ENCODE measurements around the gene ANO1. TPM values are rescaled to one million over a fixed set of nuclear protein-coding genes. Genes with fewer than 3 reads are reported as not detected.

Gene ANO1
- total RNA-seq, 1 donor from 2014 or later: 0.62 TPM

DNA sequence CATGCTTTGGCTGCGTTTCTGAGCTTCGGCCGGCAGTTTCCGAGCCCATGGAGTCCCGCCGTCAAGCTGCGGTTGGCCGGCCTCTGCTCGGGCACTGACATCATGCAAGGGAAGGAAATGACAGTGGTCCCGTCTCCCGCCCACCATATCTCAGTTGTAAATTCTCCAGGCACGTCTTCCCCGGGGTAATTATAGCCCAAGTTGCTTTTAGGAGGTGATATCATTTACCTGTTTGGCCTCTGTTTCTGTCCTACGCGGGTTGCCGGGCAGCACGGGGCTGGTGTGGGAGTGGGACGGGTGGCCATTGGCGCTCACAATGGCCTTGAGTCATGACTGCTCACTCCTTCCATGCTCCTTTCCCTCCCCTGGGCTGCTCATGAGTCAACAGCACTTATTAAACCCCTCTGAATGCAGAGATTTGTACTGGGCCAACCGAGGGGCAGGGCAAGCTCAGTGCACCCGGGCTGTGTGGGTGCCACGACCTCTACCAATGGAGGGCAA is 4.2 kb upstream of the ANO1 start:
- no peak for DNase-seq

- no peak for DNase-seq
Observed at GRCh38 chr11:70074746-70075145, 3.4 kb upstream of the ANO1 start.

DNA sequence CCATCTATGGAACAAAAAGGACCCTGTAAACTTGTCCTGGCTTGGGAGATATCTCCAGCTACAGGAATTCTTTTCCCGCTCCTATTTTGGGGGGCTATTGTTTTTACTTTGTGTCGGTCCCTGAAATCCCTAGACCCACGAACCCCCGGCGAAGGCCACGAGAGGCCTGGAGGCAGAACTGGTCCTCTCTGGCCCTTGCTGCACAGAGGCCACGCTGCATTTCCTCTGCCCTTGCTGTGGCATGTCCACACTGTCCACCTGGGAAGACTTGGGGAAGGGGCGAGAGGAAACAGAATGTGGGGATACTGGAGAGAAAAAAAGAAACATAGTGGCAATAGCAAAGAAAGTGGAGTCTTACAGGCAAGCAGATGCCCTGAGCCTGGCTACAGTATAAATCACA is 2.3 kb upstream of the ANO1 start:
- no peak for DNase-seq

GRCh38 chr11:70076461-70076931 is 1.6 kb upstream of the ANO1 start:
- no peak for DNase-seq

DNA sequence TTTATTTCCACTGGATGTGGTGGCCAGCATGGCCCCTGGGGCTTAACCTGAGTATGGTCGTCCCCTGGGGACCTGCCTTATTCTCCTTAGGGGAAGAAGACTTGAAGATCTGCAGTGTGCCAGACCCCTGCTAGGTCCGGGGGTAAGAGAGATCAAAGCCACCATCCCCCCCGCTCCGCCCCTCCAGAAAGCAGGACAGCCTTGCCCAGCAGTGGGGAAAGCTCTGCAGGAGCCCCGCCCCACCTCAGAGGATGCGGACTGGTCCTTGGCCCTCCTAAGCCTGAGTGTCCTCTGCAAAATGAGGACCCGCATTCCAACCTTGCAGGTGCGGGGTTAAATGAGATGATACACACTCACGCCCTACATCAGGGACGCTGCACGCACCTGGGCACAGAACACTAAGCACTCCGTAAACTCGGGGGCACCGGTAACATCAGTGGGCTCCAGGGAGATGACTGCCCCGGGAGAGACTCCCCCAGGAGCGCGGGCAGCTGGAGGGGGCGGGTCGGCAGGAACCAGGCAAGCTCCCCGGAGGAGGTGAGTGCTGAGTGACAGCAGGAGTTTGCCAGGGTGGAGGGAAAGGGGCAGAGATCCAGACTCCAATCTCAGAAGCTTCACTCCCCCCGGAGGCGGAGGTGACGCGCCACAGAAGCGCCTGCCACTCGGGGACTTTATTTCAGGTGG is 564 bp upstream of the ANO1 start:
- no peak for DNase-seq

- DNase-seq: no peak
Observed at GRCh38 chr11:70078781-70079616, 882 bp downstream of the ANO1 start.

DNA sequence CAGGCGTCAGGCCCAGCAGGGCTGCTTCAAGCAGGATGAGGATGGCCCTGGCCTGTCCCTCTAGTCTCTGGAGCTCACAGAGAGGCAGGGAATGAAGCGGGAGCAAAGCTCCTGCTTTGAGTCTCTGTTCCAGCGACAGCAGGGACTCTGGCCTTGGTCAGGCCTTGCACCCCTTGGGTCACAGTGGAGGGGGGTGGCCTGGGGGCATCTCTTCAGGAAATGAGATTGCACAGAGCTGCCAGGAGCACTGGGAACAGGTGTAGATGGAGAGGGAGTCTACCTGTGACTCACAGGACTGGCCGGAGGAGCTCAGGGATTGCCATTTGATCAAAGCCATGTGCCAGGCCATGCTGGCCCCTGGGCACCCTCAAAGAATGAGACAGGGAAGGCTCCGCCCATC is 1.6 kb downstream of the ANO1 start:
- no peak for DNase-seq

GRCh38 chr11:70080763-70081162 is 2.6 kb downstream of the ANO1 start:
- no peak for DNase-seq

- DNase-seq: no peak
Observed at GRCh38 chr11:70082829-70083228, 4.7 kb downstream of the ANO1 start.

- no peak for DNase-seq
Observed at GRCh38 chr11:70084046-70084984, 6.2 kb downstream of the ANO1 start.

DNA sequence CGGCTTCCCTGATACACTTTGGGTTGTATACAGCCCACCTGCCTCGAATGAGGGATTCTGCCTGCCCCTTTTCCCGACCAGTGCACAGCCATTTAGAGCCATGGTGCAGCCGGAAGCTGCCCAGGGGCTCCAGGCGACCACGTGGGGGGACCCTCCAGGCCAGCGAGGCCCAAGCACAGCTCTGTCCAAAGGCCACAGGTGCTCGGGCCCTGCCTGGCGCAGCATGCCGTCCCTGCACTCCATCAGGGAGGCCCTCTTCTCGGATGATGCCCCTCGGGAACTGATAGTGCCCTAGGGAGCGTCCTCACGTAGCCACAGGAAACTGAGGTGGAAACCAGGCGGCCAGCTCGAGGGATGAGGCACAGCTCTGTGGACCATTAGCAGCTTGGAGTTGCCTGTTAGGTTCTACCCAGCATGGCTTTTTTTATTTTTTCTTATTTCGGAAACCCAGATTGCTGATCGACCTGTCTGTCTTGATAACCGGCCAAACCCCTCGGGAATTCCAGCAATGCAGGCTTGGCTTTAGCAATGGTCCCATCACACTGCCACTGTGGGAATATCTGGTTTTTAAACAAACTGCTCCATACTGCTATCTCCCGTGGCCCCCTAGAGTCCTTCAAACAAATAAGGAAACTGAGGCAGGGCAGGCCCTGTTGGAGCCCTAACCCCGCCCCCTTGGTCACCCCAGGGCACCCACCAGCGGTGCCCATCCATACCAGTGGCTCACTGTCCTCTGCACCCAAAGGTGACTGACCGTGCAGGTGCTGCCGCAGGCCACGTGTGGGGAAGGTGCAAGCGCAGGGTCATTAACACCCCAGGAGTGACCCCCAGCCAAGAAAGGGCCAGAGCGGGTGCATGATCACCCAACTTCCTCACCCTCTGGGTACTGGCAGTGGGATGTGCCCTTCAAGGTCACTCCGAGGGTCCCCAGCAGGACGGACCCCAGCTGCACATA is 8.0 kb downstream of the ANO1 start:
- DNase-seq: no peak

GRCh38 chr11:70087446-70088167 is 9.5 kb downstream of the ANO1 start:
- no peak for DNase-seq

DNA sequence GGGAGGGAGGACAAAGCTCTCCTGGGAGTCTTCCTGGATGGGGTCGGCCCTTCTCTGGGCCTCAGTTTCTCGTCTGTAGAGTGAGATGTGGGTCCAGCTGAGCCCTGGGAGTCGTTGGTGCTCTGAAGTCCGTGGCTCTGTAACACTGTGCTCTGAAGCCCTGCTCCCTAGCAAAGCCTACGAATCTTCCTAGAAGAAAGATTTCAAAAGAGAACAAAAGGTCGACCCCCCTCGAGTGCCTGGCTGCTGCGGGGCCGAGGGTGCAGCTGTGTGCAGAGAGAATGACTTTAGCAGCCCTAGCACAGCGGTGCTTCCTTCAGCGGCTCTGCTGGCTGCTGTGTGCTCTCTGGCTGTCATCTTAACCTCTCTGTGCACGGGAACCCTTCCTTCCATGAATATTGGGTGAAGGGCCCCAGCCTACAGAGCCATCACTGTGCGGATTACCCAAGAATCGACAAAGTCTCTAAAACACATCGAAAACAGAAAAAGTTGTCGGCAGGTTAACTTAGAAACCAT is 10.7 kb downstream of the ANO1 start:
- no peak for DNase-seq

- no peak for DNase-seq
Observed at GRCh38 chr11:70089631-70090030, 11.5 kb downstream of the ANO1 start.

GRCh38 chr11:70090961-70091381 is 12.9 kb downstream of the ANO1 start:
- DNase-seq: no peak

DNA sequence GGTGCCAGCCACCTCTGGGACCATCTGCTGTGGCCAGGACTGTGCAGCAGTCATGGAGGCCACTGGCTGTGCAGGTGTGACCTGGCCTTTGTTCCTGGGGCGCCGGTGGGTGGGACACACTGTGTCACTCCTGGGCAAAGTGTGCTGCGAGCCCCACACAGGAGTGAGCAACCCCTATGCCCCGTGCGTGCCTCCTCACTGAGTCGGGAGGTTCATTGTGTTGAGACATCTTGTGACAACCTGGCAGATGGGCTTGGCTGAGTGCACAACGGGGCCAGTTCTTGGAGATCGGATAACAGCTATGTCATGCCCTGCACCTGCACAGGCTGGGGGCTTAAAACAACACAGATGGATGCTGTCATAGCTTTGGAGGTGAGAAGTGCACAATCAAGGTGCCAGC is 13.5 kb downstream of the ANO1 start:
- DNase-seq: no peak

GRCh38 chr11:70092959-70093715 is 15.0 kb downstream of the ANO1 start:
- DNase-seq: no peak

GRCh38 chr11:70095541-70096252 is 17.6 kb downstream of the ANO1 start:
- DNase-seq: no peak
